ENCODE results near the gene BBS5. TPM values are rescaled to one million over a fixed set of nuclear protein-coding genes. Genes with fewer than 3 reads are reported as not detected.

Gene BBS5
- total RNA-seq, 4 donors from 2014 or later, result 6.9 to 16.2 (median 8.6) TPM

- Histone ChIP-seq H3K27me3 (no peaks in the 10 kb centered on the region), H3K9me3 (no peaks in the 10 kb centered on the region), H3K36me3 (peaks cover 0 to 84% of the 10 kb centered on the region in 2 donors), H3K4me1 (peaks cover 0 to under 1% (median 0%) of the 10 kb centered on the region in 3 donors), H3K4me3 (no peak overlapping the region), H3K27ac (no peak overlapping the region)
- ATAC-seq, result no peak
- no peak for TF ChIP-seq CTCF (IDR thresholded peaks at IDR 0.05)
- TF ChIP-seq EP300 (IDR thresholded peaks at IDR 0.05), result no peak
- no peak for TF ChIP-seq POLR2A (IDR thresholded peaks at IDR 0.05)
- TF ChIP-seq POLR2AphosphoS5 (IDR thresholded peaks at IDR 0.05), result no peak
Measured at GRCh38 chr2:169486487-169486886, 7.2 kb downstream of the BBS5 start.

DNA sequence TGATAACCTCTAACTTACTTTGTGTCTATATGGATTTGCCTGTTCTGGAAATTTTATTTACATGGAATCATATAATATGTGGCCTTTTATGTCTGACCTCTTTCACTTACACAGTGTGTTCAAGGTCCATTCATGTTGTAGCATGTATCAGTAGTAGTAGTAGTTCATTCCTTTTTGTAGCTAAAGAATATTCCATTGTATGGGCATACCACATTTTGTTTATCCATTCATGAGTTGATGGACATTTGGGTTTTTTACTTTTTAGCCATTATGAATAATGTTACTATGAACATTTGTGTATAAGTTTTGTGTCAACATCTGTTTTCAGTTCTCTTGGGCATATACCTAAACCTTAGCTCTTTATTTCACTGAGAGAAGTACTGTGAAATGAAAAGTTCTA is 11.5 kb downstream of the BBS5 start:
- Histone ChIP-seq H3K36me3 (peaks cover 0 to 80% of the 10 kb centered on the region in 2 donors), H3K4me3 (no peak overlapping the region), H3K27me3 (no peaks in the 10 kb centered on the region), H3K9me3 (no peaks in the 10 kb centered on the region), H3K27ac (no peak overlapping the region), H3K4me1 (no peaks in the 10 kb centered on the region)
- ATAC-seq, result no peak
- TF ChIP-seq EP300 (IDR thresholded peaks at IDR 0.05) (no peak), POLR2AphosphoS5 (IDR thresholded peaks at IDR 0.05) (no peak), POLR2A (IDR thresholded peaks at IDR 0.05) (no peak), CTCF (IDR thresholded peaks at IDR 0.05) (no peak)

DNA sequence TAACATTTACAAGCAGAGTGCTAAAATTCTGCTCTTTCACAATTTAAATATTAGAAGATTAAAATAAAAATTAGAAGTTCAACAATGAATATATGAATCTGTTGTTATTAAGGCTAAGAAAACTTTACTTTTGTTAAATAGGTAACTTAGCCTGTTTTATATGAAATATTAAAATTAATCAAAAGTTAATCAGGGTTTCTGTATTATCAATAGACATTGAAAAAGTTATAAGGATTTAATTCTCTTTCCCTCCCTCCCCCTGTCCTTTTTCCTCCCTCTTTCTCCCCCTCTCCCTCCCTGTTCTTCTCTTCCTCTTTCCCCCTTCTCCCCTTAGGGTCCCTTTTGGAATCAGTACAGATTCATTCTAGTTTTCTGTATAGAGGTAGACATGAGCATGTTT is 12.1 kb downstream of the BBS5 start:
- Histone ChIP-seq H3K36me3 (peaks cover 0 to 78% of the 10 kb centered on the region in 2 donors), H3K4me3 (no peak overlapping the region), H3K27me3 (no peaks in the 10 kb centered on the region), H3K9me3 (no peaks in the 10 kb centered on the region), H3K27ac (no peak overlapping the region), H3K4me1 (no peaks in the 10 kb centered on the region)
- TF ChIP-seq CTCF (IDR thresholded peaks at IDR 0.05) (no peak), EP300 (IDR thresholded peaks at IDR 0.05) (no peak), POLR2AphosphoS5 (IDR thresholded peaks at IDR 0.05) (no peak), POLR2A (IDR thresholded peaks at IDR 0.05) (no peak)
- ATAC-seq, result no peak

DNA sequence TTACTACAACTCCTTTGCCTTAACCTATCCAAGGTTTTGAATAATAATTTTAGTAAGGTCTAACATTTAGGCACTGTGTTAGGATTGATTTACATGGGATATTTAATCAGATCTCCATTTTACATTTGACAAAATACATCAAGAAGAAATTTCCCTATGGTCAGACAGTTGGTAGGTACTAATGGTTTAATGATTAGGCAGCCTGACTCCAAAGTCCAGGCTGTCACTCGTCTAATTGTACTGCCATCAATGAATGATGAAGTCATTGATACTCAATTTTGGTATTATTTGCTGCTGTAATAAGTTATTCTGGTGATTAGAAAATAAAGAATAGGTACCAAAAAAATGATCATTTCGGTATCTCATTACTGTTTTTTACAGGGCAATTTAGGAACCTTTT is 14.1 kb downstream of the BBS5 start:
- TF ChIP-seq EP300 (IDR thresholded peaks at IDR 0.05) (no peak), POLR2A (IDR thresholded peaks at IDR 0.05) (no peak), POLR2AphosphoS5 (IDR thresholded peaks at IDR 0.05) (no peak), CTCF (IDR thresholded peaks at IDR 0.05) (no peak)
- no peak overlapping the region for H3K27ac ChIP-seq
- no peaks in the 10 kb centered on the region for H3K27me3 ChIP-seq
- H3K4me1 ChIP-seq, result no peaks in the 10 kb centered on the region
- H3K4me3 ChIP-seq, result no peak overlapping the region
- no peaks in the 10 kb centered on the region for H3K9me3 ChIP-seq
- WGBS, 2 donors (ENCODE audit: low coverage in 1 of 2), result 96 to 100% methylated on average over 2 of the region's 2 CpGs
- ATAC-seq, result no peak
- H3K36me3 ChIP-seq, result peaks cover 0 to 69% of the 10 kb centered on the region in 2 donors

GRCh38 chr2:169495310-169495928 is 16.1 kb downstream of the BBS5 start:
- Histone ChIP-seq H3K27ac (no peak overlapping the region), H3K9me3 (no peaks in the 10 kb centered on the region), H3K36me3 (peaks cover 0 to 66% of the 10 kb centered on the region in 2 donors), H3K4me3 (no peak overlapping the region), H3K27me3 (no peaks in the 10 kb centered on the region), H3K4me1 (no peaks in the 10 kb centered on the region)
- no peak for ATAC-seq
- WGBS, 2 donors (ENCODE audit: low coverage in 1 of 2), result 93 to 95% methylated on average over 3 to 5 of the region's 5 CpGs
- TF ChIP-seq EP300 (IDR thresholded peaks at IDR 0.05) (no peak), POLR2A (IDR thresholded peaks at IDR 0.05) (no peak), CTCF (IDR thresholded peaks at IDR 0.05) (no peak), POLR2AphosphoS5 (IDR thresholded peaks at IDR 0.05) (no peak)
